H1 (cell line): ENCODE measurements around the gene PRDM1. TPM values are rescaled to one million over a fixed set of nuclear protein-coding genes. Genes with fewer than 3 reads are reported as not detected.

Experiments
- CTCF ChIA-PET: fragments of 300-600 bp; sonication (Branson Sonifier 250); formaldehyde crosslinking; loops from one replicate; lab custom pipeline; 2021; ENCODE audit not compliant: partially characterized antibody; lab: Charles Lee
- POLR2A ChIA-PET: fragments of 300-600 bp; sonication (Branson Sonifier 250); formaldehyde crosslinking; loops from one replicate; lab custom pipeline; 2021; ENCODE audit warnings: inconsistent platforms; ENCODE audit not compliant: partially characterized antibody; lab: Charles Lee
- DNase-seq, 2 experiments: peaks; one replicate each; pipeline versions ENCODE4 v3.0.0 to v3.0.0-alpha.2; 2010 to 2022; ENCODE audit warnings: low spot score in 2 of 2, low read depth in 1 of 2, mixed read lengths in 1 of 2
- FAIRE-seq: peaks from 2 replicates; lab custom pipeline; 2011; peaks lifted over from hg19 to GRCh38; lab: Jason Lieb, UNC
- H2AFZ ChIP-seq: 2 replicates; pipeline ENCODE4 v1.8.1; 2012; ENCODE audit warnings: low read length, inconsistent platforms
- H2AK5ac ChIP-seq: 2 replicates; pipeline ENCODE4 v1.6.1; 2013; ENCODE audit warnings: low read depth, low read length
- H2BK120ac ChIP-seq: replicated peaks from 2 replicates; pipeline ENCODE3; 2013; ENCODE audit warnings: low read depth, low read length, inconsistent platforms
- H2BK12ac ChIP-seq: 2 replicates; pipeline ENCODE4 v1.6.1; 2013; ENCODE audit warnings: low read depth, low read length
- H2BK15ac ChIP-seq: 2 replicates; pipeline ENCODE4 v1.6.1; 2013; ENCODE audit warnings: low read length
- H2BK20ac ChIP-seq: 2 replicates; pipeline ENCODE4 v1.6.1; 2013; ENCODE audit warnings: low read length
- H2BK5ac ChIP-seq: 2 replicates; pipeline ENCODE4 v1.6.1; 2013; ENCODE audit warnings: low read depth, low read length
- H3K14ac ChIP-seq: 2 replicates; pipeline ENCODE4 v1.6.1; 2013; ENCODE audit warnings: inconsistent platforms; ENCODE audit not compliant: insufficient read length
- H3K18ac ChIP-seq: 2 replicates; pipeline ENCODE4 v1.6.1; 2013; ENCODE audit warnings: low read length; ENCODE audit errors: extremely low read depth
- H3K23ac ChIP-seq: 2 replicates; pipeline ENCODE4 v1.6.1; 2013; ENCODE audit warnings: inconsistent platforms; ENCODE audit not compliant: insufficient read length
- H3K23me2 ChIP-seq: 2 replicates; pipeline ENCODE4 v1.6.1; 2013; ENCODE audit warnings: low read depth, low read length
- H3K27ac ChIP-seq: 2 replicates; pipeline ENCODE4 v1.6.1; 2011; ENCODE audit warnings: low read depth, low read length, inconsistent platforms
- H3K27me3 ChIP-seq, 4 experiments: replicated peaks in 1 of 4; 1 replicate in 1 of 4; 2 replicates in 3 of 4; pipeline versions ENCODE4 v1.6.1 to v1.8.1; 2011 to 2013; ENCODE audit warnings: low read length in 3 of 4, mild to moderate bottlenecking in 3 of 4, inconsistent platforms in 2 of 4, mixed read lengths in 2 of 4, moderate library complexity in 1 of 4; ENCODE audit not compliant: control insufficient read depth in 3 of 4, insufficient read depth in 3 of 4; ENCODE audit errors: extremely low read depth in 1 of 4
- H3K36me3 ChIP-seq, 4 experiments: 2 replicates each; pipeline versions ENCODE4 v1.6.1 to v1.8.1; 2011 to 2013; ENCODE audit warnings: mild to moderate bottlenecking in 4 of 4, low read length in 3 of 4, moderate library complexity in 2 of 4, control low read depth in 1 of 4, inconsistent platforms in 1 of 4; ENCODE audit not compliant: insufficient read depth in 4 of 4, control insufficient read depth in 2 of 4
- H3K4ac ChIP-seq: replicated peaks from 2 replicates; pipeline ENCODE3; 2013; ENCODE audit warnings: low read length, low read depth, mixed read lengths, inconsistent platforms; ENCODE audit not compliant: insufficient read length
- H3K4me1 ChIP-seq, 4 experiments: replicated peaks in 1 of 4; 1 replicate in 1 of 4; 2 replicates in 3 of 4; pipeline versions ENCODE4 v1.6.1 to v1.8.1; 2011 to 2013; ENCODE audit warnings: low read length in 3 of 4, inconsistent platforms in 2 of 4, mixed read lengths in 1 of 4; ENCODE audit not compliant: insufficient read depth in 4 of 4, control insufficient read depth in 3 of 4
- H3K4me2 ChIP-seq, 2 experiments: 2 replicates each; pipeline versions ENCODE4 v1.6.1 to v1.8.1; 2011 to 2013; ENCODE audit warnings: low read depth in 2 of 2, low read length in 2 of 2, control low read depth in 1 of 2, inconsistent platforms in 1 of 2, mild to moderate bottlenecking in 1 of 2; ENCODE audit not compliant: insufficient read depth in 1 of 2
- H3K4me3 ChIP-seq, 4 experiments: fragments of 200-600, 300-600 bp in 1 of 4; sonication (generic), shearing (Covaris generic), sonication (Bioruptor Twin) in 1 of 4; 2 replicates each; pipeline versions ENCODE4 v1.5.1 to v1.8.1; 2011 to 2016; ENCODE audit warnings: low read length in 4 of 4, low read depth in 3 of 4, control low read depth in 2 of 4, inconsistent platforms in 2 of 4, mild to moderate bottlenecking in 2 of 4, mixed read lengths in 1 of 4, moderate library complexity in 1 of 4; ENCODE audit not compliant: insufficient read depth in 2 of 4; ENCODE audit errors: extremely low read depth in 1 of 4
- H3K56ac ChIP-seq: replicated peaks from 2 replicates; pipeline ENCODE3; 2013; ENCODE audit warnings: low read depth, mild to moderate bottlenecking, mixed read lengths, low read length, inconsistent platforms; ENCODE audit not compliant: insufficient read length
- H3K79me1 ChIP-seq: 2 replicates; pipeline ENCODE4 v1.6.1; 2013; ENCODE audit warnings: low read depth, low read length, control low read depth
- H3K79me2 ChIP-seq, 2 experiments: 2 replicates each; pipeline versions ENCODE4 v1.6.1 to v1.8.1; 2012 to 2013; ENCODE audit warnings: low read length in 2 of 2, mild to moderate bottlenecking in 2 of 2, inconsistent platforms in 1 of 2; ENCODE audit not compliant: insufficient read depth in 2 of 2, control insufficient read depth in 1 of 2
- H3K9ac ChIP-seq, 4 experiments: replicated peaks in 1 of 4; 1 replicate in 1 of 4; 2 replicates in 3 of 4; pipeline versions ENCODE4 v1.6.1 to v1.8.1; 2011 to 2013; ENCODE audit warnings: low read depth in 3 of 4, low read length in 3 of 4, control low read depth in 2 of 4, mild to moderate bottlenecking in 2 of 4, moderate library complexity in 2 of 4, inconsistent platforms in 1 of 4; ENCODE audit errors: extremely low read depth in 1 of 4
- H3K9me3 ChIP-seq, 2 experiments: 2 replicates each; pipeline versions ENCODE4 v1.6.1 to v1.8.1; 2012 to 2013; ENCODE audit warnings: mild to moderate bottlenecking in 2 of 2, moderate library complexity in 2 of 2, control low read depth in 1 of 2, inconsistent platforms in 1 of 2, low read depth in 1 of 2, low read length in 1 of 2, mixed read lengths in 1 of 2; ENCODE audit not compliant: insufficient read depth in 2 of 2
- H4K20me1 ChIP-seq, 2 experiments: replicated peaks in 1 of 2; 2 replicates each; pipeline versions ENCODE3 to v1.8.1; 2011 to 2013; ENCODE audit warnings: inconsistent platforms in 2 of 2, low read length in 2 of 2, mild to moderate bottlenecking in 1 of 2; ENCODE audit not compliant: insufficient read depth in 2 of 2, control insufficient read depth in 1 of 2
- H4K5ac ChIP-seq: 2 replicates; pipeline ENCODE4 v1.6.1; 2013; ENCODE audit warnings: low read length, low read depth, mixed read lengths, inconsistent platforms; ENCODE audit not compliant: insufficient read length
- H4K8ac ChIP-seq: 2 replicates; pipeline ENCODE4 v1.8.0; 2013; ENCODE audit warnings: mild to moderate bottlenecking, moderate library complexity, low read length, inconsistent platforms; ENCODE audit not compliant: insufficient read depth; ENCODE audit errors: extremely low read depth
- H4K91ac ChIP-seq: replicated peaks from 2 replicates; pipeline ENCODE3; 2013; ENCODE audit warnings: low read length, mixed read lengths, inconsistent platforms; ENCODE audit not compliant: insufficient read length
- BRCA1 ChIP-seq: IDR thresholded peaks from 2 replicates; pipeline ENCODE4 v1.6.1; 2012; ENCODE audit warnings: low read depth, low read length, improper control_type of control experiment
- CBX8 ChIP-seq: fragments of 300-800, 300-1000 bp; sonication (generic); IDR thresholded peaks from 2 replicates; pipeline ENCODE4 v1.7.1; 2016; ENCODE audit warnings: low read depth, low read length, borderline replicate concordance
- CHD1 ChIP-seq: IDR thresholded peaks from 2 replicates; pipeline ENCODE4 v1.6.1; 2012; ENCODE audit warnings: low read depth, low read length, improper control_type of control experiment
- EGR1 ChIP-seq: IDR thresholded peaks from 2 replicates; pipeline ENCODE4 v1.6.1; 2011; ENCODE audit warnings: low read depth, low read length, borderline replicate concordance
- EP300 ChIP-seq, 2 experiments: IDR thresholded peaks; 1 replicate in 1 of 2; 2 replicates in 1 of 2; pipeline ENCODE4 v1.6.1; 2011 to 2012; ENCODE audit warnings: low read depth in 2 of 2, low read length in 2 of 2, mild to moderate bottlenecking in 2 of 2, borderline replicate concordance in 1 of 2, inconsistent platforms in 1 of 2, moderate library complexity in 1 of 2
- EZH2 ChIP-seq: fragments of 200-600 bp; sonication (generic); IDR thresholded peaks from 2 replicates; pipeline ENCODE4 v1.7.1; 2012; ENCODE audit warnings: low read depth, mild to moderate bottlenecking, moderate library complexity, low read length, inconsistent platforms; ENCODE audit not compliant: severe bottlenecking
- FOSL1 ChIP-seq: IDR thresholded peaks from 2 replicates; pipeline ENCODE4 v1.6.1; 2011; ENCODE audit warnings: mild to moderate bottlenecking, low read depth, low read length, moderate library complexity; ENCODE audit not compliant: insufficient read depth
- GTF2F1 ChIP-seq: IDR thresholded peaks from 2 replicates; pipeline ENCODE4 v1.6.1; 2012; ENCODE audit warnings: low read depth, low read length, improper control_type of control experiment, borderline replicate concordance
- KDM5A ChIP-seq: fragments of 200-600 bp; IDR thresholded peaks from 2 replicates; pipeline ENCODE4 v1.7.1; 2012; ENCODE audit warnings: mild to moderate bottlenecking, low read length, inconsistent platforms, mixed read lengths
- POLR2A ChIP-seq, 2 experiments: IDR thresholded peaks; 1 replicate in 1 of 2; 2 replicates in 1 of 2; pipeline ENCODE4 v1.6.1; 2011; ENCODE audit warnings: low read depth in 2 of 2, low read length in 2 of 2, mild to moderate bottlenecking in 2 of 2; ENCODE audit errors: control extremely low read depth in 1 of 2
- POU5F1 ChIP-seq: IDR thresholded peaks from 2 replicates; pipeline ENCODE4 v1.6.1; 2011; ENCODE audit warnings: low read depth, mild to moderate bottlenecking, low read length, moderate library complexity
- RFX5 ChIP-seq: IDR thresholded peaks from 2 replicates; pipeline ENCODE4 v1.6.1; 2011; ENCODE audit warnings: low read depth, low read length, improper control_type of control experiment, borderline replicate concordance
- TAF7 ChIP-seq: optimal IDR thresholded peaks from 2 replicates; pipeline ENCODE3; 2011; ENCODE audit warnings: low read depth, mild to moderate bottlenecking, inconsistent platforms, low read length, moderate library complexity, borderline replicate concordance
- WGBS, 2 experiments: shearing (Covaris generic) in 1 of 2; methylation state at CpG; one replicate each; pipeline versions ENCODE4 v1.1.6 to v1.1.7; 2013 to 2015; ENCODE audit warnings: low lambda C conversion rate in 2 of 2, mixed read lengths in 2 of 2, inconsistent platforms in 1 of 2, low coverage in 1 of 2, missing lambda C conversion rate in 1 of 2; ENCODE audit not compliant: insufficient replicate concordance in 2 of 2, insufficient coverage in 1 of 2, insufficient read length in 1 of 2; ENCODE audit errors: extremely low coverage in 1 of 2, missing lambda C conversion rate in 1 of 2; 5-methylcytosine and 5-hydroxymethylcytosine counted together
- polyA plus RNA-seq, 7 experiments: library from polyadenylated mRNA; depleted of rRNA in 3 of 7; stranded (reverse) in 5 of 7; unstranded in 2 of 7; fragments of >200 nt in 5 of 7; fragments of 200-250 nt in 2 of 7; gene quantifications; 1 replicate in 5 of 7; 2 replicates in 1 of 7; 4 replicates in 1 of 7; pipeline versions ENCODE4 v1.2.1 to v1.2.3, GENCODE V29; 2011 to 2013; ENCODE audit warnings: missing spikeins in 2 of 7, mixed read lengths in 2 of 7
- total RNA-seq: library from RNA; stranded (reverse); fragmentation: NEBNext Ultra II Directional; extraction: Animal tissue kit (Norgen Biotek cat#: 25700); gene quantifications from 2 replicates; pipeline ENCODE4 v1.2.1, GENCODE V29; 2021

PRDM1 gene
- total and polyA plus RNA-seq, 2 of the 8 experiments (the other 6 are each of a cell fraction or from before 2014, with no cell fraction given), result 0.21 to 0.74 TPM

DNA sequence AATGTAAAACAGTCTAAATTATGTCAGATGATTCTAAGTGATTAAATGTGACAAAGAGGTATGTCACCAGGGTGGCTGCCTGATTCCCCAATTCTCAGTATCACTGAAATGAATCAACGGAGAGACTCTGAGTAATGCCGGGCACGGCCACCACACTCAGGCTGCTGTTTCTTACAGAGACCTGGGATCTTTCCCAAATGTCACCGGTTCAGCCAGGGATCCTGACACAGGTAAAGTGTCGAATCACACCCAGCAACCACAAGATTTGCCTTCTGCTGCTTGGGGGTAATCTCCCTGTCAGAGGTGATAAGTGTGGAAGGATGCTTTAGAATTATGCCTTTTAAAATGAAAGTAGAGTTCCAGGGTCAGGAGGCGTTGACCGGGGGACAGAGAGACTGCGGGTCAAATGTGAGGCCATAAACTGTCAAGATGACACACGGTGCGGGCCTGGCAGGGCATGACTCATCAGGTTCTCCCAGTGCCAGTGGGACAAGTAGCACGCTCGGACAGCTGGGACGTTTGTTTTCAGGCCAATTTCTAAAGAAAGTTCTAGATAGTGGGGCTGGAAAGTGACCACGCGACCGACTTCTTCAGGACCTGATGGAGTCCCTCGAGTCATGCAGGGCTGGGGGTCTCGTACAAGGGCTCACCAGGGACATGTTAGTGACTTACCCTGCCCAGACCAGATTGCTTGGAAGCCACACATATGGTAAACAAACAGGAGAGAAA lies 48.9 kb downstream of the PRDM1 start:
- 93% methylated on average over 18 of the region's 18 CpGs; no CpG with 5 or more reads in 1 of the 2 experiments for WGBS, 2 experiments
- peaks cover 0 to 3% (median 0%) of the 10 kb centered on the region in 4 experiments; a peak in 1 of 7 replicates for H3K4me1 ChIP-seq
- no peak overlapping the region for H3K9ac ChIP-seq
- H3K4me3 ChIP-seq, result no peak overlapping the region
- H2BK12ac ChIP-seq, result no peak overlapping the region
- H4K91ac ChIP-seq, result no peak overlapping the region
- H4K8ac ChIP-seq, result no peak overlapping the region
- H3K36me3 ChIP-seq, result no peaks in the 10 kb centered on the region
- H2BK20ac ChIP-seq, result no peak overlapping the region
- H2AFZ ChIP-seq, result no peak overlapping the region
- no peak overlapping the region for H3K4me2 ChIP-seq
- ChIA-PET CTCF (interaction anchor here (1.1 kb wide), 1 partner anchor 18 kb away, joined by 4 read pairs; no protein-coding TSS in a partner anchor), POLR2A (no interaction called here)
- no peaks in the 10 kb centered on the region for H3K79me1 ChIP-seq
- H3K56ac ChIP-seq, result no peak overlapping the region
- H2BK5ac ChIP-seq, result no peak overlapping the region
- H3K23ac ChIP-seq, result no peak overlapping the region
- H4K20me1 ChIP-seq, result no peaks in the 10 kb centered on the region
- DNase-seq (no peak), FAIRE-seq (no peak)
- no peak overlapping the region for H2BK120ac ChIP-seq
- no peak overlapping the region for H4K5ac ChIP-seq
- H3K27ac ChIP-seq, result no peak overlapping the region
- no peak overlapping the region for H3K4ac ChIP-seq
- H3K14ac ChIP-seq, result no peak overlapping the region
- no peaks in the 10 kb centered on the region for H3K79me2 ChIP-seq
- H2AK5ac ChIP-seq, result no peak overlapping the region
- no peak overlapping the region for H3K18ac ChIP-seq
- H3K27me3 ChIP-seq, result peaks cover 0 to 1% (median 0%) of the 10 kb centered on the region in 4 experiments; a peak in 1 of 7 replicates
- no peaks in the 10 kb centered on the region for H3K23me2 ChIP-seq
- H3K9me3 ChIP-seq, result no peaks in the 10 kb centered on the region
- H2BK15ac ChIP-seq, result no peak overlapping the region
- TF ChIP-seq EZH2 (no peak), TAF7 (no peak), CBX8 (no peak), POU5F1 (no peak), BRCA1 (no peak), GTF2F1 (no peak), FOSL1 (no peak), KDM5A (no peak), RFX5 (no peak), CHD1 (no peak), EGR1 (no peak), POLR2A (IDR thresholded peaks at IDR 0.05; ENCODE audit: control extremely low read depth in 1 of 2, low read depth in 2 of 2, low read length in 2 of 2) (no peak), EP300 (IDR thresholded peaks at IDR 0.05; ENCODE audit: borderline replicate concordance in 1 of 2, low read depth in 2 of 2, low read length in 2 of 2) (no peak)
